Inferior parietal cortex (tissue), 1 donor: ENCODE data around the gene ECHDC1.
A peak's percentile ranks its signal among the peaks of the same experiment; 100 is the strongest.
"Not testable (repeated sequence)": the region's sequence is repeated elsewhere in the genome, so short reads cannot be mapped to it uniquely, and the experiment has no call there.

Experiments used
- DNase-seq: peaks from one replicate; pipeline ENCODE4 v3.0.0-alpha.2; 2016; ENCODE audit errors: extremely low spot score

ECHDC1 gene

GRCh38 chr6:127342296-127342945, 988 bp downstream of the ECHDC1 start:
- peak; percentile 22 for DNase-seq

DNA sequence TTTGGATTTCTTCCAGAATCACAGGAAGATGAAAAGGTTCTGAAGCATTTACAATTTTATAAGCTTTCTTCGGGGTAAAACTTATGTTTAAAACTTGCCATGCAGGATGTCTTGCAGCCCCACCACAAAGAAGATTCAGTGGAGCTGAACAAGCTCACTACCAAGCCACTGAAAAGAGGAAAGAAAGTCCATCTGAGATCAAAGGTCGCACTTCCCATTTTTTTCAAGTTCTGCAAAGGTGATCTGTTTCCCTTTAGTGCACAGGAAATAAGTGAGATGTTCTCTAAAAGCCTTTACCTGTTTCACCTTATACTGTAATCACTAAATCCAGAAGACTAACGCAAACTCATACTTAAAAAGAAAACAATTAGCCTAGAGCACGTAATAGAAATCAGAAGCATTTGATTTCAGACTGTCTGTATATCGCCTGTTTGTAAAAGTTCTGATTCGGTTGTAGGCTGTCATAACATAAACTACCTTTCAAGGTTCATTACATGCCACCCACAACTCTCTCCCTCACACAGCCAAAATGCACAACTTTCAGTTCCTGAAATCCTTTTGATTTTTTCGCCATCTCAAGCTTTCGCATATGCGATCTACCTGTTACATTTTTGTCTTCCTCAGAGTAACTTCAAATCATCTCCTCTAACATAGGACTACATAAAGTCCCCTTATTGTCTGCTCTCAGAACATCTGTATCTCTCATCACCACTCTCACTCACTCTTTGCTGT, 1.8 kb downstream of the ECHDC1 start:
- no peak for DNase-seq

GRCh38 chr6:127340171-127340570, 3.2 kb downstream of the ECHDC1 start:
- no peak for DNase-seq

- DNase-seq, result no peak
Observed at GRCh38 chr6:127338936-127339335, 4.5 kb downstream of the ECHDC1 start.

GRCh38 chr6:127332383-127332961, 10.9 kb downstream of the ECHDC1 start:
- no peak for DNase-seq

DNA sequence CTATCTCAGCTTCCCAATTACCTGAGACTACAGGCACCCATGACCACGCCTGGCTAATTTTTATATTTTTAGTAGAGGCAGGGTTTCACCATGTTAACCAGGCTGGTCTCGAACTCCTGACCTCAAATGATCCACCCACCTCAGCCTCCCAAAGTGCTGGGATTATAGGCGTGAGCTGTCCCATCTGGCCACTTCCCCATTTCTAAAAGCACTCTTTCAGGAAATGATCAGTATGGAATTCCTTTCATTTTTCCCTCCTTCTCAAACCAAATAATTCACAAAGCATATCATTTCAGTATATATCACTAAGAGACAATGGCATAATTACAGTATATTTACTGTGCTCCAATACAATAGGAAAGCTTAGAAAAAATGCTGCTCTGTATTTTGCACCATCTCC, 12.2 kb downstream of the ECHDC1 start:
- DNase-seq, result not testable (repeated sequence)

GRCh38 chr6:127328043-127328609, 15.3 kb downstream of the ECHDC1 start:
- no peak for DNase-seq

- DNase-seq, result no peak
Observed at GRCh38 chr6:127319686-127320085, 23.7 kb downstream of the ECHDC1 start.

DNA sequence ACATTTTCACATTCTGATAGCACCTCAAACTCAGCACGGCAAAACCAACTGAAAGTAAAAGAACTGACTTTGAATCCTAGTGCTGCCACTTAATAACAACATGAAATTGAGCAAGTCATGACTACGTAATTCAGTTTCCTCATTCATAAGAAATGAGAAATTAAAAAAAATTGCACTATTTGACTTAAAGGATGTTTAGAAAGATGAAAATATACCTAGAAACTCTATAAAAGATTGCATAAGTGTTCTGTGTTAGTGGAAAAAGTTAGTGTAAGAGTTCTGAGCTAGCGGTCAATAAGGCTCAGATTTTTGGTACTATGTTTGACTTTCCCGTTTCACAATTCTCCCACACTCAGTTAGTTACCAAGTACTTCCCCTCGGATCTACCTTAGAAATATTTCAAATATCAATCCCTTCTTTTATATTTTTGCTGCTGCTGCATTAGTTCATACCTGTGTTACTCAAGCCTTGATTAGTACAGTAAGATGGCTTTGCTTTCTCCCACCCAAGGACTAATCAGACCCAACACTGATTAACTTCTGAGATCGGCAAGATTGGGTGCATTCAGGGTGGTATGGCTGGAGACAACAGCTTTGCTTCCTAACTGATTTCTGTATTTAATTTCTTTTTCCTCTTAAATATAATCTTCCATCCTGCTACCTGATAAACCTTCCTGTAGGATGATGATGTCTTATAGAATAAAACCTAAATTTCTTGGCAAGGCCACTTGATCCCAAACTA, 25.9 kb downstream of the ECHDC1 start:
- DNase-seq, result no peak

DNA sequence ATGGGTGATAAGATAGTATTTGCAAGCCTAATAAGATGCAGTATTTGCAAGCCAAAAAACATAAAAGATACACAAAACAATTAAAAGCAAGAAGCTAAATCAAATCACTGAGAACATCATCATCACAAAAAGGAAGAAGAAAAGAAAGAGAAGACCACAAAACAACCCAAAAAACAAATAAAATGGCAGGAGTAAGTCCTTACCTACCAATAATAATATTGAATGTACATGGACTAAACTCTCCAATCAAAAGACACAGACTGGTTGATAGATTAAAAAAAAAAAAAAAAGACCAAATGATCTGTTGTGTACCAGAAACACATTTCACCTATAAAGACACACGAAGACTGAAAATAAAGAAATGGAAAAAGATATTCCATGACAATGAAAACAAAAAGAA, 37.7 kb downstream of the ECHDC1 start:
- no peak for DNase-seq

DNA sequence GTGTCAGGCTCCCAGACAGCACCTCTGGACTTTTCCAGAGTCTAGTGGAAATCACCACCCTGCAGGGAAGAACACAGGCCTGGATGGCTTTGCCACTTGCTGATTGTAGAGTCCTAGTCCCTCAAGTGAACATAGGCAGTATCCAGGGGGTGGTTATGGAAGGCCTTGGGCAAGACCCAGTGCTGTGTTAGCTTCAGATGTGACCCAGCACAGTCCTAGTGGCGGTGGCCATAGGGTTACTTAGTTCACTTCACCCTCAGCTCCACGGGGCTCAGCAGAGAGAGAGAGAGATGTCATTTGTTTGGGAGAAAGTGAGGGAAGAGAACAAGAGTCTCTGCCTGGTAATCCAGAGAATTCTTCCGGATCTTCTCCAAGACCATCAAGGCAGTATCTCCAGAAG, 39.5 kb downstream of the ECHDC1 start:
- no peak for DNase-seq

DNA sequence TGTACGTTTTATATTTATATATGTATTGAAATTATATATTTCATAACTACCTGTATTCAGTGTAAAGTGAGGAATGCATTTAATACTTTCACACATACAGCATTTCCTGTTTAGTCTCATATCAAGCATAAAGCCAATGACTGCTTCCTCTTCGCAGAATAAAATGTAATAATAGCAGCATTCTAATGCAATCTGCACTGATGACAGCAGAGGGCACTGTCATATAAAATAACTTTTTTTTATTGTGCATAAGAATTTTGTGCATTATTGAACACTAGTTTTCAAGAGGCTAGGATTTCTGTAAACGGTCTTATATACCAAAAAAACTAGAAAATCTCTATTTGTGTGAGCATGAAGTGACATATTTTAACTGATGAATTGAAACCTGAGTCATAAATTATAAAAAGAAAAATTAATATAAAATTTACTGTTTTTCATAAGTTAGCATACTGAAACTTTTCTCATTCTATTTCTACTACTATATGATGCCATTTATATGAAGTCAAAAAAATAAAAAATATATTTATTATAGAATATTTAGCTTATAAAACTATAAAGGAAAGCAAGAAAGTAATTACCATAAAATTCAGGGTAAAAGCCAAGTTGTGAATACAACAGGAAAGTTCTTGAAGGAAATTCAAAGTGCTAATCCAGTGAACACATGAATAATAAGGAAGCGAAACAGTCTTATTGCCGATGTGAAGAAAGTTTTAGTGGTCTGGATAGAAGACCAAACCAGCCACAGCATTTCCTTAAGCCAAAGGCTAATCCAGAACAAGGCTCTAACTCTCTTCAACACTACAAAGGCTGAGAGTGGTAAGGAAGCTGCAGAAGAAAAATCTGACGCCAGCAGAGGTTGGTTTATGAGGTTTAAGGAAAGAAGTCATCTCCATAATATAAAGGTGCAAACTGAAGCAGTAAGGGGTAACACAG, 40.4 kb downstream of the ECHDC1 start:
- peak; percentile 78 for DNase-seq

DNA sequence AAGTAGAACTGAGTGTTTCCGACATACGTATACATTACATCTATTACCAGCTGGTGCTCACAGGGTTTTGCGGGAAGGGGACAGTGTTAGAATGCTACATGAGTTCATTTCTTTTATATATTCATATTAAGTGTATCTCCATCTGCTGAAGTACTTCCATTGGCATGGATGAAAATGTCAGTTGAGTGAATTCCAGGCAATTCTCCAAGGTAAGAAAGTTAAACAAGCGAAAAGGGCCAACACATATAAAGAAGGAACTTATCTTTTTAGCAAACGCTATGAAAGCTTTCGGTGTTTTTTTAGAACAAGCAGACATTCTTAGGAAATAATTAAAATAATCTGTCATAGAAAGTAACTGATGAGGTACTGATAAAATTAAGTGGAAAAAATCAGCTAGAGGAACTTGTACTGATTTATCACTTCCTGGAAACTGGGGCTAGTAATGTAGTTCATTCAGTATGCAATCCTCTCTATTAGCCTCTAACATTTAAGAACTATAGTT, 42.2 kb downstream of the ECHDC1 start:
- DNase-seq, result no peak

- no peak for DNase-seq
Observed at GRCh38 chr6:127300411-127300810, 43.0 kb downstream of the ECHDC1 start.

DNA sequence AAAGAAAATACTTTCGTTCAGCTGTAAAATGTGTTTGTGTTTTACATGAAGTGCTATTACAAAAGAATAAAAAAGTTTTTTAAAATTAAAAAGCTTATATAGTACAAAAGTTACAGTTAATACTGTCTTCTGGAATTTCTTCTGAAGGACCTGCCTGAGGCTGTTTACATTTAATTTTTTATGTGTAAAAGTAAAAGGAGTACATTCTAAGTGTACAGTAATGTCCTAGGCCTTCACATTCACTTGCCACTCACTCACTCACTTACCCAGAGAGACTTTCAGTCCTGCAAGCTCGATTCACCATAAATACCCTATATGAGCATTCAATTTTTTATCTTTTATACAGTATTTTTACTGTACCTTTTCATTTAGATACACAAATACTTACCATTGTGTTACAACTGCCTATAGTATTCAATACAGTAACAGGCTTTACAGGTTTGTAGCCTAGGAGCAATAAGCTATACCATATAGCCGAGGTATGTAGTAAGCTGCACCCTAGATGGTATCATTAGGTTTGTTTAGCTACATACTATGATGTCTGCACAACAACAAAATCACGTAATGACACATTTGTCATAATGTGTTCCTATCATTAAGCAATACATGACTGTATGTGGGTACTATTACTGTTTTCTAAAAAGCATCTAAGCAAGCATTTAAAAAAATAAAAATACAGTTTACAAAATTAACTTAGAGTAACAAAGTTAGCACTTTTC, 43.7 kb downstream of the ECHDC1 start:
- no peak for DNase-seq

- no peak for DNase-seq
Observed at GRCh38 chr6:127298475-127298874, 44.9 kb downstream of the ECHDC1 start.

- no peak for DNase-seq
Observed at GRCh38 chr6:127297502-127298070, 45.8 kb downstream of the ECHDC1 start.

GRCh38 chr6:127291495-127291894, 51.9 kb downstream of the ECHDC1 start:
- no peak for DNase-seq

DNA sequence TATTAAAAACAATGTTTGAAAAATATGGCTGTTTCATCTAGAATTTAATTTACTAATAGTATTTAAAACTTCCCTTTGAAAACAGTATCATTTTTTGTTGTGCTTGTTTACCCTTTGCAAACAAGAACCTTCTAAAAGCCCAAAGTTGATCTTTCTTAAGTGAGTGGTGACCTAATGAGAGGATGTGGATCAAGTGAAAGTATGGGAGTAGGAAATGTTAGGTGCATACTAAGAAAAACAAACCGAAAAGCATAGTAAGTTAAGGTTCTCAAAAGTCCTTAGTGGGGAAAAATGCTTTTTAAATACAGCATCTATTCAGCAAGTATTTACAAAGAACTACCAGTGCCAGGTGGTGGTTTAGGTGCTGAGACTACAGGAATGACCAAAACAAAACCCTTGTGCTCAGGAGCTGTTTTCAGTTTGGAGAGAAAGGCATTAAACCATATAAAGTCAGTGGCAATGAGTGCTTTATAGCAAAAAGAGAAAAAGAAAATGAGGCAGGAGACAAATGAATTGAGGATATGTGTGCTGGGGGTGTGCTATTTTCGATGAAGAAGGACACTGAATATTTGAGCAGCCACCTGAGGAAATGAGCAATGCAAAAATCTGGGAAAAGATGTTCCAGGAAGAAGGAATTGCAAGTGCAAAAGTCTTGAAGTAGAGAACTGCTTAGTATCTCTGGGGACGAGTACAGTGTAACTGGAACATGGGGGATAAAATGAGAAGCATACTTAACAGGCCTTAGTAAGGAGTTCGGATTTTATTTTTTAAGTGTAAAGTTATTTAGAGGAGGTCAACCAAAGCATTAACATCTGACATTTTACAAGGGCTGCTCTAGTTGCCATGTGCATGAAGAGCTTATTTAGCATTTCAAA, 52.8 kb downstream of the ECHDC1 start:
- DNase-seq, result no peak
